LNCaP clone FGC (cell line): ENCODE data around the gene KCTD13.
"Not testable (repeated sequence)": the region's sequence is repeated elsewhere in the genome, so short reads cannot be mapped to it uniquely, and the experiment has no call there.

Experiments
- DNase-seq: peaks from one replicate; pipeline ENCODE4 v3.0.0-alpha.2; 2011; ENCODE audit warnings: low read depth
- H3K4me3 ChIP-seq: 2 replicates; pipeline ENCODE4 v1.5.1; 2011; ENCODE audit warnings: mild to moderate bottlenecking, low read depth, low read length, control low read depth
- TF ChIP-seq, protein P1 (sequence below): IDR thresholded peaks from 2 replicates; pipeline ENCODE4 v1.5.1; 2012; ENCODE audit warnings: mild to moderate bottlenecking; ENCODE audit not compliant: control insufficient read depth, insufficient read depth; ENCODE audit errors: extremely low read depth

KCTD13 gene

DNA sequence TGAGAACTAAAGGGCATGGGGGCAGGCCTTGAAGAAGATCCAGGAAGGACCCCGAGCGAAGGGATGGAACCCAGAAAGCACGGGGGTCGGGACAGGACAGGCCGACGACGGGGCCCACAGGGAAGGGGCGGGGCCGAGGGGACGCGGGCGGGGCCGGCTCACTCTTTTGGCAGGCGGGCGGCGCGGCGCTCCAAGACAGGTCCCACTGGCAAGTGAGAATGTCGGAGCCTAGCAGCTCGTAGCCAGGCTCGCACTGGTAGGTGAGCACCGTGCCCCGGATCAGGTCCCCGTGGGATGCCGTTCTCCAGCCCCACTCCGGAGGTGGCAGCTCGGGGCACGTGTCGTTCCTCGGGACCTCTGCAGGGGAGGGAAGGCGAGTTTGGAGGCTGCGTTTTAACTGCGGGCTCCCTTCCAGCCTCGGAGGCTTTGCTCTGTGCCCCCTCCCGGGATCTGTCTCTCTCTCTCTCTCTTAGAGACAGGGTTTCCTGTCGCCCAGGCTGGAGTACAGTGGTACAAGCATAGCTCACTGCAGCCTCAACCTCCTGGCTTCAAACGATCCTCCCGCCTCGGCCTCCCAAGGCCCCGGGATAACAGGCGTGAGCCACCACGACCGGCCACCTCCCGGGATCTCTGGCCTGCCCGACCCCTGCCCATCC is 49.3 kb downstream of the KCTD13 start:
- TF ChIP-seq, protein P1, sequence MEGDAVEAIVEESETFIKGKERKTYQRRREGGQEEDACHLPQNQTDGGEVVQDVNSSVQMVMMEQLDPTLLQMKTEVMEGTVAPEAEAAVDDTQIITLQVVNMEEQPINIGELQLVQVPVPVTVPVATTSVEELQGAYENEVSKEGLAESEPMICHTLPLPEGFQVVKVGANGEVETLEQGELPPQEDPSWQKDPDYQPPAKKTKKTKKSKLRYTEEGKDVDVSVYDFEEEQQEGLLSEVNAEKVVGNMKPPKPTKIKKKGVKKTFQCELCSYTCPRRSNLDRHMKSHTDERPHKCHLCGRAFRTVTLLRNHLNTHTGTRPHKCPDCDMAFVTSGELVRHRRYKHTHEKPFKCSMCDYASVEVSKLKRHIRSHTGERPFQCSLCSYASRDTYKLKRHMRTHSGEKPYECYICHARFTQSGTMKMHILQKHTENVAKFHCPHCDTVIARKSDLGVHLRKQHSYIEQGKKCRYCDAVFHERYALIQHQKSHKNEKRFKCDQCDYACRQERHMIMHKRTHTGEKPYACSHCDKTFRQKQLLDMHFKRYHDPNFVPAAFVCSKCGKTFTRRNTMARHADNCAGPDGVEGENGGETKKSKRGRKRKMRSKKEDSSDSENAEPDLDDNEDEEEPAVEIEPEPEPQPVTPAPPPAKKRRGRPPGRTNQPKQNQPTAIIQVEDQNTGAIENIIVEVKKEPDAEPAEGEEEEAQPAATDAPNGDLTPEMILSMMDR, result no peak
- H3K4me3 ChIP-seq, result no peak overlapping the region
- DNase-seq, result no peak

DNA sequence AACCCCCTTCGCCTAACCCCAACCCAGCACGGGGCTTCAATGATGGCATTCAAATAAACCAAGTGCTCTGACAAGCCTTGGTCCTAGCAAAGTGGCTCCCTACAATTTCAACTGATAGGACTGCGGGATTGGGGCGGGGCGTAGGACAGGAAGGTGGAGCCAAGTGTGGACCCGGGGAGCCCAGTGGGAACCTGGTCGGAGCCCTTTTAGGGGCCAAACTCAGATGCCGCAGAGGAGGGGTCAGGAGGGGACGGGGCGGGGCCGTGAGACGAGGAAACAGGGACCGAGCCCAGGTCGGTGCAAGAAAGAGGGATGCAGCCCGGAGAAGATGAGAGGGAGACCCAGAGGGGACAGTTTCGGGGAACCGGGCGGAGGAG is 49.8 kb downstream of the KCTD13 start:
- H3K4me3 ChIP-seq, result no peak overlapping the region
- TF ChIP-seq, protein P1, result no peak
- DNase-seq, result no peak

DNA sequence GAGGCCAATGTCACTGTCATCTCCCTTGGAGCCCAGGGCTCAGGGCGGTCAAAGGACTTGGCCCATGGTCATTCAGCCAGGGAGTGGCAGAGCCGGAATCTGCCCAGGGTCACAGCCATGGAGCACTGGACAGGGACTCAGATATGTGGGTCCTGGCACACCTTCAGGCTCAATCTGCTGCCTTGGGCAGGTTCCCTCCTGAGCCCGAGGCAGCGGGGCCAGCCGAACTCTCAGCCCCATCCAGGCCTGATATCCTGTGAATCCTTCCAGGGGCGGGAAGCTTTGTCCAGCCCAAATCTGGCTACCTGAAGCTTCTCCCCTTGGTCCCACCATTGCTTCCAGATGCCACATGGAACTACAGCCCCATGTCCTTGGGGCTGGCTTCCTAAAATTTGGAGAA is 50.8 kb downstream of the KCTD13 start:
- no peak for DNase-seq
- no peak overlapping the region for H3K4me3 ChIP-seq
- TF ChIP-seq, protein P1, result no peak

- no peak for DNase-seq
- no peak overlapping the region for H3K4me3 ChIP-seq
- TF ChIP-seq, protein P1, result no peak
Observed at GRCh38 chr16:29873319-29873718, 52.7 kb downstream of the KCTD13 start.

GRCh38 chr16:29871822-29872546 is 54.0 kb downstream of the KCTD13 start:
- no peak overlapping the region for H3K4me3 ChIP-seq
- TF ChIP-seq, protein P1, result no peak
- DNase-seq, result no peak

- H3K4me3 ChIP-seq, DNase-seq: not testable (repeated sequence)
Observed at GRCh38 chr16:29869067-29869466, 57.0 kb downstream of the KCTD13 start.

GRCh38 chr16:29868396-29869009 is 57.5 kb downstream of the KCTD13 start:
- no peak for DNase-seq
- no peak overlapping the region for H3K4me3 ChIP-seq
- TF ChIP-seq, protein P1, result no peak
